GM19043 (cell line): ENCODE measurements around the gene RGP1.

Source experiments
- ATAC-seq: cut with Tn5 transposase; IDR thresholded peaks from one replicate; pipeline ENCODE4 v1.9.1; 2021; ENCODE audit warnings: low read depth; ENCODE audit not compliant: unreplicated experiment

RGP1 gene

GRCh38 chr9:35748858-35749514, at the start of gene RGP1, which contains the start of gene GBA2:
Gene RGP1, plus strand, starts transcription at chr9:35749287. Its CDS starts 469 bp downstream, at chr9:35749756.
Gene GBA2, minus strand, starts transcription at chr9:35749228. Its CDS starts 524 bp downstream, at chr9:35748704.
- ATAC-seq: peak; percentile 74

- no peak for ATAC-seq
Observed at GRCh38 chr9:35700031-35700430, 49.1 kb upstream of the RGP1 start.

GRCh38 chr9:35700942-35701341, 48.1 kb upstream of the RGP1 start:
- no peak for ATAC-seq

GRCh38 chr9:35702696-35703095, 46.4 kb upstream of the RGP1 start:
- no peak for ATAC-seq

- ATAC-seq: no peak
Observed at GRCh38 chr9:35703906-35704672, 45.0 kb upstream of the RGP1 start.

- ATAC-seq: no peak
Observed at GRCh38 chr9:35705372-35705771, 43.7 kb upstream of the RGP1 start.

GRCh38 chr9:35705836-35706430, 43.2 kb upstream of the RGP1 start:
- ATAC-seq: no peak

GRCh38 chr9:35706951-35707350, 42.1 kb upstream of the RGP1 start:
- ATAC-seq: no peak

- ATAC-seq: no peak
Observed at GRCh38 chr9:35708146-35708545, 40.9 kb upstream of the RGP1 start.

- no peak for ATAC-seq
Observed at GRCh38 chr9:35710818-35711500, 38.1 kb upstream of the RGP1 start.

- ATAC-seq: no peak
Observed at GRCh38 chr9:35711501-35712428, 37.3 kb upstream of the RGP1 start.

- no peak for ATAC-seq
Observed at GRCh38 chr9:35712762-35713400, 36.2 kb upstream of the RGP1 start.

GRCh38 chr9:35713578-35713977, 35.5 kb upstream of the RGP1 start:
- ATAC-seq: no peak

- ATAC-seq: no peak
Observed at GRCh38 chr9:35714123-35714522, 35.0 kb upstream of the RGP1 start.

- no peak for ATAC-seq
Observed at GRCh38 chr9:35714579-35715252, 34.4 kb upstream of the RGP1 start.

GRCh38 chr9:35716230-35716629, 32.9 kb upstream of the RGP1 start:
- ATAC-seq: no peak

GRCh38 chr9:35717132-35717870, 31.8 kb upstream of the RGP1 start:
- ATAC-seq: no peak
